GM19193 (cell line): ENCODE results near the gene PRND.

ENCODE experiments used
- POLR2A ChIP-seq: IDR thresholded peaks from 4 replicates; pipeline ENCODE4 v1.6.1; 2011; ENCODE audit not compliant: insufficient read depth, insufficient read length; ENCODE audit errors: extremely low read depth

PRND gene, protein sequence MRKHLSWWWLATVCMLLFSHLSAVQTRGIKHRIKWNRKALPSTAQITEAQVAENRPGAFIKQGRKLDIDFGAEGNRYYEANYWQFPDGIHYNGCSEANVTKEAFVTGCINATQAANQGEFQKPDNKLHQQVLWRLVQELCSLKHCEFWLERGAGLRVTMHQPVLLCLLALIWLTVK

DNA sequence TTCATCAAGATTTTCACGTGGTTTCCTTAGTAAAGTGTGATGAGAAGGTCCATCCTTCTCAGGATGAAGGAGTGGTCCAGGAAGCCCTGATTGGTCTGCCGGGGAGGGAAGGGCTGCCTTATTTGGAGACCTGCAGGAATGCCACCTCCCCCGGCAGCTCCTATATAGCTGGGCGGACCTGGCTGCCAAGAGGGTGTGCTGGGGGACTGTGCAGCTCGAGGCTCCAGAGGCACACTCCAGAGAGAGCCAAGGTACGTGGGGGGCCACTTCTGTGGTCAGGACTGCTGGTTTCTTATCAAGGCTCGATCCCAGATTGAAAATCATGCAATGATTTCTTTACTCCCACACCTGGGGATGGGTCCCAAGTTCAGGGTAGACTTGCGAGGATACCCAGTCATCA lies at the start of gene PRND:
TSS of gene PRND (plus strand) at position 191 of the 400 bp plus-strand sequence. CDS start 2,643 bp downstream, outside the sequence.
- no peak for TF ChIP-seq POLR2A

- TF ChIP-seq POLR2A, result no peak
These were observed 48.8 kb upstream of the PRND start for GRCh38 chr20:4672948-4673347.

DNA sequence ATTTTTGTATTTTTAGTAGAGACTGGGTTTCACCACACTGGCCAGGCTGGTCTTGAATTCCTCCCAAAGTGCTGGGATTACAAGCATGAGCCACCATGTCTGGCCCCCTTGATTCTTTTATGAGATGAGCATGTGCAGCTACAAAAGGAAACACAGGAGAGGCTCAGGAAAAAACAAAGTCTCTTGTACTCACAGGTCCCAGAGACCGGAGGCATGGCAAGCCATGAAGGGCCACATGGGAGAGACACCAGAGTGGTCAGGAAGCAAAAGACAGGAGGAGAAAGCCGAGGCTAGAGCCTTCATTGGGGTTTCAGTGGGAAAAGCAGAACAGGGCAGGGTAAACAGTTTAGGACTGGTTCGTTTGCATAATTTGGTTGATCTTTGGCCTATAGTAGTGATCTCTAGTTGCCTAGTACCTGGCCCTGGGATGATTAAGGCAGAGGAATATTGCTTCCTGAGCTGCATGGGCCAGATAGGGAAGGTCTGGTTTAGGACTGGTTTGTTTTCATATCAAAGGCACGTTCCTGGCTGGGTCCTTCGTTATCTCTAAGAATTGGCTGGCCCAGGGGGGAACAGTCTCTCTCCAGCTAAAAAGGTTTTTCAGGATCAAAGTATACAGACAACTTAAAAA lies 48.2 kb upstream of the PRND start:
- no peak for TF ChIP-seq POLR2A

GRCh38 chr20:4674672-4675071 lies 47.0 kb upstream of the PRND start:
- no peak for TF ChIP-seq POLR2A

- TF ChIP-seq POLR2A, result no peak
These were observed 43.9 kb upstream of the PRND start for GRCh38 chr20:4677846-4678245.

- TF ChIP-seq POLR2A, result no peak
These were observed 40.3 kb upstream of the PRND start for GRCh38 chr20:4681401-4681800.

DNA sequence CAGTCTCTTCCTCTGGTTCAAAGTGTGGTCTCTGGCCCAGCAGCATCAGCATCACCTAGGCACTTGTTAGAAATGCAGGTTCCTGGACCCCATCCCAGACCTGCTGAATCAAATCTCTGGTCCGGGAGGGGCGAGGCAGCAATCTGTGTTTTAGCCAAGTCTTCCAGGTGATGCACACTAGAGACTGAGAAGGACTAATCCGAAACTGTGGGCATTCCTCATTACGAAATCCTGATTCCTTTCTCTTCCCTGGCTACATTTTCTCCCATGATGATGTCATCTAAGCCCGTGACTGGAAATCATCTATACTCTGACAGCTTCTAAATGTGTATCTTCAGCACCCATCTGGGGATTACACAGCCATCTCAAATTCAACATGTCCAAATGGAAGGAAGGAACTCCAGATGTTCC lies 39.7 kb upstream of the PRND start:
- no peak for TF ChIP-seq POLR2A

GRCh38 chr20:4682682-4683081 lies 39.0 kb upstream of the PRND start:
- no peak for TF ChIP-seq POLR2A

- no peak for TF ChIP-seq POLR2A
These were observed 38.4 kb upstream of the PRND start for GRCh38 chr20:4683261-4683660.

DNA sequence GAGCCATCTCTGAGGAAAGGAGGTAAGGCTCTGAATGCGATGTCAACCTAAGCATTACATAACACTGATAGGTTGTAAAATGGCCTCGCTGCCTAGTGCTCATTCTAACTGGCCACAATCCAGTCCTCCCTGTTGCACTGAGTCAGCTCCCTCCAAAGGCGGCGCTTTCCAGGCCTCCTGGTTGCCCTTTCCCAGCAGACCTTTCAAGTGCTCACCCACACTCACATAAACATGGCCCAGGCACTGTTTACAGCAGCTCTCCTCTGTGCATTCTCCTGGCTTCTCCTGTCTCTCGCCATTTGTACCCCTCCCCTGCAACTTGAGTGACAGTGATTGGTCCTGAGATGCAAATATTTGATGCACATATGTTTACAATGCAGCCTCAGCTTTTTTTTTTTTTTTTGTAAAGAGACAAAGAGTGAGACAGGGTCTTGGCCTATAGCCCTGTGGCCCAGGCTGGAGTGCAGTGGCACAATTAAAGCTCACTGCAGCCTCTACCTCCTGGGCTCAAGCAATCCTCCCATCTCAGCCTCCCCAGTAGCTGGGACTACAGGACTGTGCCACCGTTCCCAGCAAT lies 36.8 kb upstream of the PRND start:
- TF ChIP-seq POLR2A, result no peak

DNA sequence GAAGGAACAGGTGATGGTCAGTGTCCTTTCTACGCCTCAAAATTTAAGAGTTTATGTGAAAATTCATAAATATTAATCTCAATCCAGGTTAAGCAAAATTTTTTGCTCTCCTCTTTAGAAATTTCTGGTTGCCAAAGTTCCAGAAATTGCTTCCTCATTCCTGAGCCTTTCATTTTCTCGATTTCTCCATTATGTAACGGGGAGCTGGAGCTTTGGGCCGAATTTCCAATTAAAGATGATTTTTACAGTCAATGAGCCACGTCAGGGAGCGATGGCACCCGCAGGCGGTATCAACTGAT lies 35.8 kb upstream of the PRND start:
- TF ChIP-seq POLR2A, result no peak

GRCh38 chr20:4688305-4688704 lies 33.4 kb upstream of the PRND start:
- TF ChIP-seq POLR2A, result no peak

DNA sequence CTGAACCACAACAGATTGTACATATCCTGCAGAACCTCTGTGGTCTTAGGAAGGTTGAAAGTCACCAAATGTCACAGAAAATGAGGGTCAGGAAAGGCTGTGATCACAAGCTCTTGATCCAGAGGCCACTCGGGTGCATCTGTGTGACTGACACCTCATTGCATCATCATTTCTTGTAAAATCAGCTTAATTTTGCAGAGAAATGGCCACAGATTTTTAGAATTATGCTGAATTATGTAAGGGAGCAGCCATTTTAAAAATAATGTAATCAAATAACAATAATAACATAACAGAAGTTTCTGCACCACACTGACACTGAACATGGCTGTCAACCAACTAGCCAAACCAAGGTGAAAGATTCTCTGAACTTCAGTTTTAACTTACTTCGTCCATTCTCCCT lies 32.5 kb upstream of the PRND start:
- TF ChIP-seq POLR2A, result no peak

GRCh38 chr20:4691753-4692152 lies 30.0 kb upstream of the PRND start:
- TF ChIP-seq POLR2A, result no peak

- TF ChIP-seq POLR2A, result no peak
These were observed 27.6 kb upstream of the PRND start for GRCh38 chr20:4694076-4694475.

DNA sequence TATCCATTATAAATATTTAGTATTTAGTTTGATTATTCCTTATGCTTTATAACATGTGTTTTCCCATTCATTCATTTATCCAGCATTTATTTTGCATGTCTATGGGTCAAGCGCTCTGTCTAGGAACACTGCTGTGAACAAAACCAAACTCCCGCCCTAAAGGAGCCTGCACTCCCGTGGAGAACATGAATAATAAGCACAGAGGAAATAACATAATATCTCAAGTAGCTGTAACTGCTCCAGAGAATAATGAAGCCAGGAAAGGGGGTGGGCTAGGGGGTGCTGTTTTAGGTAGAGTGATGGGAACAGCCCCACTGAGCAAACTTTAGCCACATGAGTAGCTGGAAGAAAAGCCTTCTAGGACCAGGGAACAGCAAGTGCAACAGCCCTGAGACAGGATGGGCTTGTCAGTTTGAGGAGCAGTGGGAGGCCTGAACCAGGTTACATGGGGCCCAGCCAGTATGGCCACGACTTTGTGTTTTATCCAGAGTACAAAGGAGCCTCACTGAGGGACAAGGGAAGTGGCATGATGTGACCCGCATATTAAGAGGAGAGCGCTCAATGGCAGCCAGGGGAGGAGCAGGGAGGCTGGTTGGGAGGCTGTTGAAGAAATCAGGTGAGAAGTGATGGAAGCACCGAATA lies 24.4 kb upstream of the PRND start:
- no peak for TF ChIP-seq POLR2A
